Vagina (tissue), 2 donors: ENCODE data around the gene SPON1.

ENCODE experiments used
- CTCF ChIP-seq, 3 experiments: fragments of 450-650 bp in 2 of 3; fragments of 200-600 bp in 1 of 3; sonication (generic) in 1 of 3; IDR thresholded peaks; one replicate each; pipeline ENCODE4 v1.5.1; 2017 to 2019; ENCODE audit warnings: antibody characterized with exemption in 3 of 3, mild to moderate bottlenecking in 2 of 3, moderate library complexity in 2 of 3
- POLR2A ChIP-seq, 2 donors: fragments of 450-650 bp; IDR thresholded peaks; one replicate each; pipeline ENCODE4 v1.6.1; 2017; ENCODE audit warnings: antibody characterized with exemption in 2 of 2, mild to moderate bottlenecking in 2 of 2, moderate library complexity in 2 of 2
- POLR2AphosphoS5 ChIP-seq, 2 donors: sonication (generic); formaldehyde crosslinking; IDR thresholded peaks; one replicate each; pipeline ENCODE4 v1.9.0; 2017; ENCODE audit warnings: antibody characterized with exemption in 2 of 2, mild to moderate bottlenecking in 2 of 2, low read depth in 1 of 2; ENCODE audit not compliant: insufficient read depth in 1 of 2

- TF ChIP-seq CTCF (IDR thresholded peaks at IDR 0.05) (no peak), POLR2A (IDR thresholded peaks at IDR 0.05) (no peak), POLR2AphosphoS5 (IDR thresholded peaks at IDR 0.05; ENCODE audit: insufficient read depth in 1 of 2, low read depth in 1 of 2) (no peak)
These were observed 151.7 kb downstream of the SPON1 start for GRCh38 chr11:14114269-14114668.
